ENCODE measurements around the gene CRTC1.
"Not testable (repeated sequence)": the region's sequence is repeated elsewhere in the genome, so short reads cannot be mapped to it uniquely, and the experiment has no call there.

Gene CRTC1

DNA sequence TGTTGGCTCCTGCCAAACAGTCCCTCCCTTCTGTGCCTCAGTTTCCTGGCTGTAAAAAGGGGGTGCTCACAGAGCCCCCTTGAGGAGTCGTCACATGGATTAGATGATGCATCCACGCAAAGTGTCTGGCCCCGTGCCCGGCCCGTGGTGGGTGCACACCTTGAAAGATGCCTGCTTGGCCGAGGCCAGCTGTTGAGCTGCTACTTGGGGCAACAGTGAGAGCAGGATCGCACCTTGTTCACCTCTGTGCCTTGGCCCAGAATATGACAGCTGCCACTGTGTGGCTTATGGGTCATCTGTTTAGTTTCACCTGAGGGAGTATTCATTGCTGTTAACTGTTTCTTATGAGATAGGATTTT lies 17.7 kb downstream of the CRTC1 start:
- DNase-seq (ENCODE audit: low spot score), result no peak

DNA sequence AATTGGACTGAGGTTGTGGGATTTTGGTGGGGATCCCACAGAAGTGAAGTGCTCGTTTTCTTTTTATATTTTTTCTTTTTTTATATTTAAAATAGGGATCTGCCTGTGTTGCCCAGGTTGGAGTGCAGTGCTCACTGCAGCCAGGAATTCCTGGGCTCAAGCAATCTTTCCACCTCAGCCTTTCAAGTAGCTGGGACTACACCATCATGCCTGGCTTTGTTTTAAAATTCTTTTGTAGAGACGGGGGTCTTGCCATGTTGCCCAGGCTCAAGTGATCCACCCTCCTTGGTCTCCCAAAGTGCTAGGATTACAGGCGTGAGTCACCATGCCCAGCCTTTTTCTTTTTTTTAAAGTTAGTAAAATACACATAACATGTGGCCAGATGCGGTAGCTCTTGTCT lies 20.6 kb downstream of the CRTC1 start:
- DNase-seq (ENCODE audit: low spot score), result no peak

DNA sequence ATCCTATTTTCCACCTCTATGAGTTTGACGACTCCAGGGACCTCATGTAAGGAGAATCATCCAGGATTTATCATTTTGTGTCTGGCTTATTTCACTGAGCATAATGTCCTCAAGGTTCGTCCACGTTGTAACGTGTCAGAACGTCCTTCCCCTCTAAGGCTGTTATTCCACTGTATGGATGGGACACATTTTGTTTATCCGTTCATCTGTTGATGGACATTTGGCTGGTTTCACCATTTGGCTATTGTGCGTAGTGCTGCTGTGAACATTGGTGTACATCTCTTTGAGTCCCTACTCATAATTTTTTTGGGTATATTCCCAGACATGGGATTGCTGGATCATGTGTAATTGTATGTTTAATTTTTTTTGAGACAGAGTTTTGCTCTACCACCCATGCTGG lies 21.5 kb downstream of the CRTC1 start:
- no peak for DNase-seq (ENCODE audit: low spot score)

DNA sequence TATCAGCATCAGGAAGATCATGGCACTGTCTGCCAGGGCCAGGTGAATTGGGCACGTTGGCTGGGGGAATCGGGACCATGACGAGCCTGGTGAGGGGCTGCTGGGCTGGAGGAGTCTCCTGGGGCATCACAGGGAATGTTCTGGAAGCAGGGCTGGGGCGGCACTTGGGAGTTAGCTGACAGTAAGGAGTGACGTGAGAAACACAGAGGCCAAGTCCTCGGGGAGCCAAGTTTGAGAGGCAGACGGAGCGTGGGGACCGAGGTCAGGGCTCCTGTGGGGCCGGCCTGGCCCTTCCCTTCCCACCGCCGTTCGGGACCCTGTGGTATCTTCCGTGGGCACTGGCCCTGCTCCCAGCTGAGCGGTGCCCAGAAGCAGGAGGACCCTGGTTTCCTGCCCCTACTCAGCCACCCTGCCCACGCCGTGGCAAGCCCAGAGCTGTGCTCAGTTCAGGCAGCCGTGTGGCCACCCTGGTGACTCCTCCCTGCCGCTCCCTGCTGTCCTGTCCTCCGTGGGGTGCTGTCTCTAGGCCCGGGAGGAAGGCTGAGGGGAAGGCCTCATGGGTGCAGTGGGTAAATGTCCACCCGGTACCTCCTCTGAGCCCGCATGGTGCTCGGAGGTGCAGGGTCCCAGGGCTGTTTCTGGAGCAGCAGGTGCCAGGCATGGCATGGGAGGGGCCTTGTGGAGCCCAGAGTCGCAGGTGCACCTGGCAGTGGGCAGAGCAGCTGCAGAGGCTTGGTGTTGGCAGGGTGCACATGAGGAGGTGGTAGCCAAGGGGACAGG lies 25.2 kb downstream of the CRTC1 start:
- DNase-seq (ENCODE audit: low spot score), result no peak

DNA sequence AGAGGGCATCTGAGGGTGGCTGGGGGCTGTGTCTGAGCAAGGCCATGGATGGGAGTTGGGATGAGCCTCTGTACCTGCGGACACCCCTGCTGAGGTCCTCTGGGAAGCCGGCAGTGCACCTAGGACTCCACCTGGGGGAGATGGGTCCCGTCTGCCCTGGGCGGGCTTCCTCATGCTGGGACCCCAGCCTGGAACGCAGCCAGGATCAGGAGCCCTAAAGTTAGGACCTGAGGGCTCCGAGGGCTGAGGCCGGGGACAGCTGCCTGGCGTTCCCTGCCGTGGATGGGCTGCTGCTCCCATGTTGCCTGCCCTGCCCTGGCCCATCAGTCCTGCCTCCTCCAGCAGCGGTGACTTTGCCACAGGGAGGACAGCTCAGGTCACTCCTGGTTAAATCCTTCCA lies 26.1 kb downstream of the CRTC1 start:
- DNase-seq (ENCODE audit: low spot score), result no peak

DNA sequence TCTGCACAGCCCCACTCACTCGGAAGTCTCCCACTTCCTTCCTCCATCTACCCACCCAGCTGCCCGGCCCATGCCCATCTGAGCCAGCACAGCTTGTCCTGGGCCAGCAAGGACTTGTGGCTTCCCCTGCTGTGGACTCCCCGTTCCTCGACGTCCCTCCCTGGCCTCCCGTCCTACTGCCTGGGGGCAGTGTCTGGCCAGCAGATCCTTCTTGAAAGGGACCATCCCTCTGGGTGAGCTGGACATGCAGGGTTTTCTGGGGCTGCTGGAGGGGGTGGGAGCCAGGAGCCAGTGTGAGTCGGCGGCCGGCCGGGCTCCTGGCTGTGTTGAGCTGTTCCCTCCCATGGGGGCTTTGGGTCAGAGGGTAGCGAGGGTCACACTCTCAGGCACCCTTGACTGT lies 26.7 kb downstream of the CRTC1 start:
- DNase-seq (ENCODE audit: low spot score), result no peak

DNA sequence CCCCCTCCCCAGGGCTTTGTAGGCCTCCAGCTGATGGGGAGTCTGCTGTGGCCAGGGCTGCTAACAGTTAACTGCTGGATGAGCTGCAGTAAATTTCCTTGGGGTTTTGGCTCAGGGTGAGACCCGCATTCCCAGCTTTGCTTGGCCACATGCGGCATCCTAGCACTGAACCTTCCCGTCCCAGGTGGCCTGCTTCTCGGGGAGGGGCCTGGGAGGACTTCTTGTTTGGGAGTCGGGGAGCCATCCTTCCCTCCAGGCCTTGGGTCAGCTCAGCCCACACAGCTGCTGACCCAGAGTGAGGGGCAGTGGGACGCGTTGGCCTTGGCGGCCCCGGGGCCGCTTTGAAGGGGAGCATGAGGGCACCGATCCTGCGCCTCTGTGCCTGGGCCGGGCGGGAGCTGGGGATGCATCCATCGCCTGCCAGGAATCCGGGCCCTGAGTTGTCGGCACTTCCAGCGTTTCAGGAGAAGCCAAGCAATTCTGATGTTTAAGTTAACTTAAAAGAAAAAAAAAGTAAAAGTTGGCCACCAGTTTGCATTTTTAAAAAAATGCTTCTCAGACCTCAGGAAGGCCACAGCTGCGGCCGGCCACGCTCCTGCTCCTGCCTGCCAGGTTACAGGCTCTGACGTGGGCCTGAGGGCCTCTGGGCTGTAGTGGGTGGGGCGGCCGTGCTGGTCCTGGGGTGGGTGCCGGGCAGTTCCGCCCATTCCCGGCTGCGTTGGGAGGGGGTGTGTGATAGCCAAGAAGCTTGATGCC lies 27.7 kb downstream of the CRTC1 start:
- no peak for DNase-seq (ENCODE audit: low spot score)

DNA sequence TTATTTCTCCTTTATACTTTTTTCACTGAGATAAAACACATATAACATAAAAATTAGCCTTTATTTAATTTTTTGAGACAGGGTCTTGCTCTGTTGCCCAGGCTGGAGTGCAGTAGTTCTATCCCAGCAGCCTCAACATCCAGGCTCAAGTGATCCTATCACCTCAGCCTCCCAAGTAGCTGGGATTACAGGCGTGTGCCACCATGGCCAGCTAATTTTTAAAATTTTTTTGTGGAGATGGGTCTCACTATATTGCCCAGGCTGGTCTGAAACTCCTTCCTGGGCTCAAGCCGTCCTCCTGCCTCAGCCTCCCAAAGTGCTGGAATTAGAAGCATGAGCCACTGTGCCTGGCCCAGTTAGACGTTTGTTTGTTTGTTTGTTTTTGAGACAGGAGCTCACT lies 28.4 kb downstream of the CRTC1 start:
- no peak for DNase-seq (ENCODE audit: low spot score)

DNA sequence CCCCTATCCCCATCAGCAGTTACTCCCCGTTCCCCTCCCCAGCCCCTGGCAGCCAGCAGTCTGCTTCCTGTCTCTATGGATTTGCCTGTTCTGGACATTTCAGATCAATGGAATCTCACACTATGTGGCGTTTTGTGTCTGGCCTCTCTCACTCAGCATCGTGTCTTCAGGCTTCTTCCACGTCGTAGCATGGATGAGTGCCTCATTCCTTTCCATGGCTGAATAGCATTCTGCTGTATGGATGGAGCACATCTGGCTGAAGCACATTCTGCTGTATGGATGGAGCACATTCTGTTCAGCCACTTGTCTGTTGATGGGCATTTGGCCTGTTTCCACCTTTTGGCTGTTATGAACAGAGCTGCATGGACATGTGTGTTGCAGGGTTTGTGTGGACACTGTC lies 29.5 kb downstream of the CRTC1 start:
- DNase-seq (ENCODE audit: low spot score), result no peak

DNA sequence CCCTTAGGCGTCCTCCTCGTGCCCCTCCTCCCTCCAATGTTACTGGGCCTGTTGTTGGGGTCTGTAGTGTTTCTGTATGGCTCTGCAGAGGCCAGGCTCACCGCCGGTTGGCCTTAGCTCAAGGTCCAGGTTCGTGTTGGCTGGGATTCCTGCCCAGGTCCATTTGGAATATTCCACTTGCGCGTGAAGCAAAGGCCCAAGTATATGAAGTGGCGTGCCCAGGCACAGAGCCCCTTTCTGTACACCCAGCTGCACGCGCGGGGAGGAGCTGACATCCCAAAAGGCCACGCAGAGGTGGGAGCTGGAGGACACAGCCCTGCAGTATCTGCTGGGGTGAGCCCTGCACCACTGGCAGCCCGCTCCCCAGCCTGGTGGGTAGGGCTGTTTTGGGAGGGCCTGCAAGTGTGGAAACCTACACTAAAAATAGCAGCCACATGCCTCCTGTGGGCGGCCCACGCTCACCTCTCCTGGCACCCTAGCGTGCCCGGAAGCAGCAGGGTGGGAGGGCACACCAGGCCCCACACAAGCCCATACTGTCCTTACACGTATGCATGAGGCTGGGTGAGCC lies 30.2 kb downstream of the CRTC1 start:
- no peak for DNase-seq (ENCODE audit: low spot score)

DNA sequence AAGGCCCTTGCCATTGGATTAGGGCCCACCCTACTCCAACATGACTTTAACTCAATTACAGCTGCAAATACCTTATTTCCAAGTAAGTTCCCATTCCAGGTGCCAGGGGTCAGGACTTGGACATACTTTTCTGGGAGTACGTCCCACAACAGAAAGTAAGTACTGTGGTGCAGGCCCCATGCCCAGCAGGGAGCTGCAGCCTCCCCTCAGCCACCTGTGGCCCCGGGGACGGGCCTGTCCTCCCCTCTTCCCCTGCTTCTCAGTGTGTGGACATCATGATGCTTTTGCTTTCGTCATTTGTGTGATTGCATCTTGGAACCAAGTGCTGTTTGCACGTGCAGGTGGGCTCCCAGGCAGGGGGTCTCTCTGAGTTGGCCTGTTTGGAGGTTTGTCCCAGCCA lies 31.9 kb downstream of the CRTC1 start:
- no peak for DNase-seq (ENCODE audit: low spot score)

DNA sequence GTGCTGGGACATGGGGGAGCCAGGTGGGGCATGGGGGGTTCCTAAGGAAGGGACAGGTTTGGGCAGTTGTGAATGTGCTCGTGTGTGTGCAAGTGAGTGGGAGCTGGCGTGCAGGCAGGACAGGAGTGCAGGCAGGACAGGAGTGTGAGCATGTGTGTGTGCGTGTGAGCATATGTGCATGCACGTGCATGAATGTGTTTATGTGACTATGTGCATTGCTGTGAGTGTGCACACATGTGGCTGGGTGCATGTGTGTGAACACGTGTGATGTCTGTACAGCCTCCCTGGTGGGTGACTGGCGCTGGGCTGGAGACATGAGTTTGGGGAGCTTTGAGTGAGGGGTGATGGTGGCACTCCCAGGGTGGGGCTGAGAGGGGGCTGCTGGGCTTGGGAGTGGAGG lies 33.4 kb downstream of the CRTC1 start:
- DNase-seq (ENCODE audit: low spot score), result no peak

DNA sequence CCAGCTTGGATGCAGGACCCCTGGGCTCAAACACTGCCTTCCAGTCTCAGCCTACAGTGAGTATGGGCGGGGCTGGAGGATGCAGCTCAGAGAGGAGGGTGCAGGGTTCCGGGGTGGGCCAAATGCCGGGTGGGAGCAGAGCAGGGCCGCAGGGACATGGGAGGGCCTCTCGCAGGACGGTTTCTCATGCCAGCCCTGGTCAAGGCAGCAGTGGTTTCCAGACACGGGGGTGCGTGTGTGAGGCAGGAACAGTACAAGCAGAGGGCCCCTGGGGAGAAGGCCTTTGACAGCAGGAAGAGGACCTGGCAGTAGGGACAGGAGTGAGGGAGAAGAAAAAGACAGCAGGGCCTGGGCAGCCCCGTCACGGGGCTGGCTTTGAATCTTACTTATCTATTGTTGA lies 34.1 kb downstream of the CRTC1 start:
- DNase-seq (ENCODE audit: low spot score), result no peak

DNA sequence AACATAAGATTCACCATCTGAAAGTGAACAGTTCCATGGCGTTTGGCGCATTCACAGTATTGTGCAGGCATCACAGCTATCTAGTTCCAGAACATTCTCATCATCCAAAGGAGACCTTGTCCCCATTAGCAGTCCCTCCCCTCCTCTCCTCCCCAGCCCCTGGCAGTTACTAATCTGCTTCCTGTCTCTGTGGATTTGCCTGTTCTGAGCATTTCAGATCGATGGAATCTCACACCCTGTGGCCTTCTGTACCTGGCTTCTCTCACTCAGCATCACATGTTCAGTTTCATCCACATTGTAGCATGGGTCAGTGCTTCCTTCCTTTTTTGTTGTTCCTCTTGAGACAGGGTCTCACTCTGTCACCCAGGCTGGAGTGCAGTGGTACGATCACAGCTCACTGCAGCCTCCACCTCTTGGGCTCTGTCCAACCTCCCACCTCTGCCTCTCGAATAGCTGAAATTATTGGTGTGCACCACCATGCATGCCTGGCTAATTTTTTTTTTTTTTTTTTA lies 34.6 kb downstream of the CRTC1 start:
- no peak for DNase-seq (ENCODE audit: low spot score)

DNA sequence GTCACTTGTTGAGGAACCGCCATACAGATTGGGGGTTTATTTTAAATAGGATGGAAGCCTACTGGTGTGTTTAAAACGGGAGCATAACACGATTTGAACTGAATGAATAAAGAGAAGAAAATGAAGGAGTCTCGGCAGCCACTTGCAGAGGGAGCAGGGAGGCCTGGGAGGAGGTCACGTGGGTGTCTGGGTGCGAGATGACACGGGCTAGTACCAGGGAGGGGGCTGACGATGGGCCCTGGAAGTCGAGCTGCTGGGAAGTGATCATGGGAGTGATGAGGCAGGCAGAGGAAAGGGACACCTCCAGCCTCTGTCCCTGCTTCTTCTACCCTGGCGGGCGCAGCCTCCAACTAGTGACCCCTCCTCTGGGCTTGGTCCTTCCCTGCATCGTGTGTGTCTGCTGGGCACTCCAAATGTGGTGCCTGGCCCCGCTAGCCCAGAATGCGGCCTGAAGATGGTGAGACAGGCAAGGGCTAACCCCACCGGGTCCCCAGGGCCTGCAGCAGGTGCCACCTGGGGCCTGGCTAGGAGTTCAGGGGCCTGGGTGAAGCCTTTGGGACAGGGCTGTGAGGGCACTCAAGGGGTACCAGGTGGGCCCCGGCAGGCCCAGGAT lies 35.5 kb downstream of the CRTC1 start:
- no peak for DNase-seq (ENCODE audit: low spot score)

DNA sequence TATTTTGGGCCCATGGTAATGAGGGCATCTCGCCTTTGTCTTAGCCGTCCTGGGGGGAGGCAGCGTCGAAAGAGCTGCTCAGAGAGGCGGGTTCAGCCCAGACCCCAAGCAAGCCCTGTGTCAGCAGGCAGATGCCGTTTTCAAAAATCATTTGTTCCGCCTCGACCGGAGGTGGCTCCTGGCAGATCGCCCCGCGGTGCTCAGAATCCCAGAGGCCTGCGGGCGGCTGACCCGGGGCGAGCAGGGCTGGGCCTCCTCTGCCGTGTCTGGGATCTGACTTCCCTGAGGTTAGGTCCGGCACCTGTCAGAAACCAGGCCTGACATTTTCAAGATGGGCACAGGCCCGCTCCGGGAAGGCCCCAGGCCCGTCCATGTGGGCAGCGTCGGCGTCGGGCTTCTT lies 36.1 kb downstream of the CRTC1 start:
- no peak for DNase-seq (ENCODE audit: low spot score)

DNA sequence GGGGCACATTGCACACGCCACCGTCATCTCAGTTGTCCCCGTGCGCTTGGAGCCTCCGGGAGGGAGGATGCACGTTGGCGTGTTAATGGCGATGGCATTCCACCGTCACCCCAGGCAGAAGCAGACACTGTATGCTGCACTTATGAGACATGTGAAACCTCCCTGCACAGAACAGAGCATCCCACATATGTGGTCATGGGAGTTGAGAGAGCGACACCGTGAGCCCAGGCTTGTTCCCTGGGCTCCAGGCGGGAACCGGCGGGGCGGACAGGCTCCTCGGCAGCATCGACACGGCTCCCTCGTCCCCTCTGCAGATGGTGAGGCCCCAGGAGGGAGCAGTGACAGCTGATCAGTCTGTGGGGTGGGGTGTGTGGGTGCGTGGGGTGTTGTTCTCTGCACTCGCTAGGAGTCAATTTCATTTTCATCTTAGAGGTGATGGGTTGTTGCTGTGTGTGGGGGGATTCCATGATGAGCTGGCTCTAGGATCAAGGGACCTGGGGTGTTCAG lies 40.4 kb downstream of the CRTC1 start:
- no peak for DNase-seq (ENCODE audit: low spot score)

DNA sequence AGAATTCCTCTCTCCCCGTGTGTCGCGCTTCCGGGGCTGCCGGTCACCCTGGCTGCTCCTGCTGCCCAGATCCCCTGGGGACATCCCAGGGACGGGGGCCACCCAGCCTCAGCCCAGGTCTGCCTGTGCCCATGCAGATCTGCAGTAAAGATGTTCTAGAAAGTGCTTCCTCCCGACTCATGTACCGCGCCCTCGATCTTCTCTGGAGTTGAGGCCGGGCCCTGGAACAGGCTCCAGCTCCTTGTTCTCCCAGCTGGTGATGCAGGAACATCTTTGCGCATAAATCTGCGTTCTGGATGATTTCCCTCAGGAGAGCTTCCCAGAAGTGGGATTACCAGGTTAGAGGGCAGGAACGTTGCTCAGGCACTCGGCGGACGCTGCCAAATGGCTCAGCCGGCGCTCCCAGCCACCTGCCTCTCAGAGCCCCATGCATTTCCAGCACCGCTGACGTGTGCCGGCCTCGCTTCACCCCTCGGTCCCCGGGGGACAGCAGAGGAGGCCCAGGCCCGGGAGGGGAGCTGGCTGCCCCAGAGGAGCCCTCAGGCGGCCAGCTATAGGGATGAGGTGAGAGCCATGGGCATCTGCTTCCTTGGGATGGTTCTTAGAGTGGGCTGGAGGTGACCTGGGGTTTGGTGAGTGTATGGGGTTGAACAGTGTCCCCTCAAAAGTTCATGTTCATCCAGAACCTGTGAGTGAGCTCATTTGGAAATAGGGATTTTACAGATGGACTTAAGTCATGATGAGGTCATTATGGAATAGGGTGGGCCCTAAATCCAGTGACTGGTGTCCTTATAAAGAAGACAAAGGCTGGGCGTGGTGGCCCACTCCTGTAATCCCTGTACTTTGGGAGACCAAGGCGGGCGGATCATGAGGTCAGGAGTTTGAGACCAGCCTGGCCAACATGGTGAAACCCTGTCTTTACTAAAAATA lies 42.6 kb downstream of the CRTC1 start:
- no peak for DNase-seq (ENCODE audit: low spot score)

DNA sequence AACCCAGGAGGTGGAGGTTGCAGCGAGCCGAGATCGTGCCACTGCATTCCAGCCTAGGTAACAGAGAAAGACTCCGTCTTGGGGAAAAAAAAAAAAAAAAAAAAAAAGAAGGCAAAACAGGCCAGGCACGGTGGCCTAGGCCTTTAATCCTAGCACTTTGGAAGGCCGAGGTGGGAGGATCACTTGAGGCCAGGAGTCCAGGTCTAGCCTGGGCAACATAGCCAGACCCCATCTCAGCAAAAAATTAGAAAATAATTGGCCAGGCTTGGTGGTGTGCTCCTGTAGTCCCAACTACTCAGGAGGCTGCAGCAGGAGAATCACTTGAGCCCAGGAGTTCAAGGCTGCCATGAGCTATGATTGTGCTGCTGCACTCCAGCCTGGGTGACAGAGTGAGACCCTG lies 43.4 kb downstream of the CRTC1 start:
- no peak for DNase-seq (ENCODE audit: low spot score)

DNA sequence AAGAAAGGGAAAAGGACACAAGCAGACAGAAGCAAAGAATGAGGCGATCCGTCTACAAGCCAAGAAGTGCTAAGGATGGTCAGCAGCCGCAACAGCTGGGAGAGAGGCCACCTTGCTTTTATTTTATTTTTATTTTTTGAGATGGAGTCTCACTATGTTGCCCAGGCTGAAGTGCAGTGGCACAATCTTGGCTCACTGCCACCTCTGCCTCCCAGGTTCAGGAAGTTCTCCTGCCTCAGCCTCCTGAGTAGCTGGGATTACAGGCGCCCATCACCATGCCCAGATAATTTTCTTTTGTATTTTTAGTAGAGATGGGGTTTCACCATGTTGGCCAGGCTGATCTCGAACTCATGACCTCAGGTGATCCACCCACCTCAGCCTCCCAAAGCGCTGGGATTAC lies 44.1 kb downstream of the CRTC1 start:
- DNase-seq (ENCODE audit: low spot score), result not testable (repeated sequence)

DNA sequence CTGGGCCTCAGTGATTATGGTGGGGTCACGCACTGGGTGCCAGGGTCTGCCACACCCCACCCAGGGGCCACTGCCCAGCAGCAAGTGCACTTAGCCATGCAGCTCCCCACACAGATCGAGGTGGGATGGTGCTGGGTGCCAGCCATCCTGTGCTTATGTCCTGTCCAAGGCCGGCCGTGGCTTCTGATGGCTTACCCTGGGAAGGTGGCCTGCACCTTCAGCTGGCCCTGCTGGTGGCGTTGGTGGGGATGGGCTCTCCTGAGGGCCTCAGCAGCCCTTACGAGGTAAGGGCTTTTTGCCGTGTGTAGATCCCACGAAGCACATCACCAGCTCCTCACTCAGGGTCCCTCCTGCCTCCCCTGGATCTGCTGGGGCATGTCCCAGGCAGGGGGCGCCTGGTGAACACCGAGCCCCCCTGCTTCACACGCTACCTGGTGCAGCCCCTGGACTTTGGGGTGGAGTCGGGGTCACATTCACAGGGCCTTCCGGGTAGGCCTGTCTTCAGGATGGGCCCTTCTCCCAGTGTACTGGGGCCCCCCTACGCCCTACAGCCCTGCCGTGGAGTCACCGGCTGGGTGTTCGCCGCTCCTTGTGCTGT lies 46.6 kb downstream of the CRTC1 start:
- no peak for DNase-seq (ENCODE audit: low spot score)
